IMR-90 (cell line): ENCODE data around the gene CLCNKA. TPM values are rescaled to one million over a fixed set of nuclear protein-coding genes. Genes with fewer than 3 reads are reported as not detected.

Experiments used
- ATAC-seq: fragments of 200-7000 bp; cut with Tn5 transposase; 2 replicates; pipeline ENCODE4 v1.9.1; 2020; ENCODE audit warnings: low read depth, mild to moderate bottlenecking, moderate library complexity
- BruUV-seq: library from RNA; stranded (reverse); fragments of 400-500 nt; replicated peaks from 2 replicates; lab custom pipeline; 2021; lab: Mats Ljungman, UMichigan
- CTCF ChIA-PET: fragments of 300-600 bp; formaldehyde crosslinking; extraction: SDS; loops from one replicate; lab custom pipeline; 2021; ENCODE audit warnings: antibody characterized with exemption; lab: Yijun Ruan, JAX
- POLR2A ChIA-PET: fragments of 300-600 bp; sonication (Branson Sonifier 250); formaldehyde crosslinking; loops from one replicate; lab custom pipeline; 2022; ENCODE audit warnings: antibody characterized with exemption; ENCODE audit not compliant: unreplicated experiment; lab: Charles Lee
- DNase-seq: peaks from one replicate; pipeline ENCODE4 v3.0.0; 2013
- H2AFZ ChIP-seq: replicated peaks from 2 replicates; pipeline ENCODE3; 2013; ENCODE audit warnings: low read length, mild to moderate bottlenecking; ENCODE audit not compliant: poor library complexity
- H2AK5ac ChIP-seq: 2 replicates; pipeline ENCODE4 v1.6.1; 2013; ENCODE audit warnings: low read depth, low read length, inconsistent platforms
- H2AK9ac ChIP-seq: replicated peaks from 2 replicates; pipeline ENCODE3; 2013; ENCODE audit warnings: mild to moderate bottlenecking, low read depth, low read length, moderate library complexity; ENCODE audit not compliant: poor library complexity
- H2BK120ac ChIP-seq: 2 replicates; pipeline ENCODE4 v1.6.1; 2013; ENCODE audit warnings: low read depth, low read length, inconsistent platforms
- H2BK15ac ChIP-seq: 3 replicates; pipeline ENCODE4 v1.6.1; 2013; ENCODE audit warnings: low read depth, low read length, inconsistent platforms
- H2BK20ac ChIP-seq: 2 replicates; pipeline ENCODE4 v1.6.1; 2013; ENCODE audit warnings: low read depth, mild to moderate bottlenecking, inconsistent platforms, low read length, moderate library complexity
- H2BK5ac ChIP-seq: 2 replicates; pipeline ENCODE4 v1.6.1; 2013; ENCODE audit warnings: mild to moderate bottlenecking, low read depth, low read length, inconsistent platforms; ENCODE audit not compliant: poor library complexity, severe bottlenecking
- H3K14ac ChIP-seq: replicated peaks from 2 replicates; pipeline ENCODE4 v1.6.1; 2013; ENCODE audit warnings: low read depth, low read length, inconsistent platforms
- H3K18ac ChIP-seq: 2 replicates; pipeline ENCODE4 v1.6.1; 2013; ENCODE audit warnings: low read depth, low read length, control low read depth
- H3K23ac ChIP-seq: 2 replicates; pipeline ENCODE4 v1.6.1; 2013; ENCODE audit warnings: low read depth, low read length, inconsistent platforms
- H3K27ac ChIP-seq: 2 replicates; pipeline ENCODE4 v1.5.1; 2013; ENCODE audit warnings: mild to moderate bottlenecking, control low read depth, low read length; ENCODE audit not compliant: insufficient read depth
- H3K27me3 ChIP-seq: 2 replicates; pipeline ENCODE4 v1.6.1; 2013; ENCODE audit warnings: low read length; ENCODE audit not compliant: control insufficient read depth, insufficient read depth
- H3K36me3 ChIP-seq: 2 replicates; pipeline ENCODE4 v1.6.1; 2013; ENCODE audit warnings: low read length, mixed read lengths; ENCODE audit not compliant: control insufficient read depth, insufficient read depth
- H3K4ac ChIP-seq: 2 replicates; pipeline ENCODE4 v1.6.1; 2013; ENCODE audit warnings: low read depth, low read length, inconsistent platforms
- H3K4me1 ChIP-seq: 2 replicates; pipeline ENCODE4 v1.6.1; 2013; ENCODE audit warnings: low read length, mixed read lengths; ENCODE audit not compliant: control insufficient read depth, insufficient read depth
- H3K4me2 ChIP-seq: 2 replicates; pipeline ENCODE4 v1.6.1; 2013; ENCODE audit warnings: low read depth, mild to moderate bottlenecking, control low read depth, low read length, moderate library complexity
- H3K4me3 ChIP-seq: 2 replicates; pipeline ENCODE4 v1.5.1; 2013; ENCODE audit warnings: low read depth, mild to moderate bottlenecking, control low read depth, low read length, moderate library complexity; ENCODE audit not compliant: insufficient read depth
- H3K56ac ChIP-seq: 2 replicates; pipeline ENCODE4 v1.6.1; 2013; ENCODE audit warnings: low read length, inconsistent platforms; ENCODE audit not compliant: insufficient read depth; ENCODE audit errors: extremely low read depth
- H3K79me1 ChIP-seq, 2 experiments: 2 replicates each; pipeline ENCODE4 v1.6.1; 2013; ENCODE audit warnings: low read length in 2 of 2, inconsistent platforms in 1 of 2, low read depth in 1 of 2
- H3K9ac ChIP-seq: 2 replicates; pipeline ENCODE4 v1.6.1; 2013; ENCODE audit warnings: low read depth, low read length, control low read depth
- H3K9me1 ChIP-seq: 2 replicates; pipeline ENCODE4 v1.6.1; 2013; ENCODE audit warnings: low read length, inconsistent platforms; ENCODE audit not compliant: insufficient read depth
- H3K9me3 ChIP-seq: 2 replicates; pipeline ENCODE4 v1.6.1; 2013; ENCODE audit warnings: low read length; ENCODE audit not compliant: control insufficient read depth, insufficient read depth
- H4K20me1 ChIP-seq: 2 replicates; pipeline ENCODE4 v1.6.1; 2013; ENCODE audit warnings: low read length, inconsistent platforms; ENCODE audit not compliant: insufficient read depth
- H4K5ac ChIP-seq: 2 replicates; pipeline ENCODE4 v1.6.1; 2013; ENCODE audit warnings: mild to moderate bottlenecking, low read depth, low read length, control low read depth
- H4K8ac ChIP-seq, 2 experiments: 2 replicates each; pipeline ENCODE4 v1.6.1; 2013; ENCODE audit warnings: low read depth in 2 of 2, low read length in 2 of 2, control low read depth in 1 of 2, inconsistent platforms in 1 of 2
- H4K91ac ChIP-seq: 2 replicates; pipeline ENCODE4 v1.6.1; 2013; ENCODE audit warnings: low read depth, low read length, inconsistent platforms; ENCODE audit not compliant: insufficient read depth
- CEBPB ChIP-seq: IDR thresholded peaks from 2 replicates; pipeline ENCODE4 v1.6.1; 2012; ENCODE audit warnings: low read depth, low read length, improper control_type of control experiment
- CHD1 ChIP-seq: IDR thresholded peaks from 2 replicates; pipeline ENCODE4 v1.6.1; 2012; ENCODE audit warnings: low read depth, low read length, improper control_type of control experiment
- ELK1 ChIP-seq: fragments of 150-350 bp; IDR thresholded peaks from 2 replicates; pipeline ENCODE4 v1.6.1; 2016; ENCODE audit warnings: low read depth, mild to moderate bottlenecking, low read length, moderate library complexity, borderline replicate concordance
- FOS ChIP-seq: fragments of 150-350 bp; IDR thresholded peaks from 2 replicates; pipeline ENCODE4 v1.6.1; 2016; ENCODE audit warnings: low read depth, low read length
- MAFK ChIP-seq: IDR thresholded peaks from 2 replicates; pipeline ENCODE4 v1.6.1; 2012; ENCODE audit warnings: low read depth, low read length, improper control_type of control experiment
- MAZ ChIP-seq: IDR thresholded peaks from 2 replicates; pipeline ENCODE4 v1.6.1; 2012; ENCODE audit warnings: low read depth, mild to moderate bottlenecking, low read length, improper control_type of control experiment, moderate library complexity, borderline replicate concordance
- MXI1 ChIP-seq: IDR thresholded peaks from 2 replicates; pipeline ENCODE4 v1.6.1; 2012; ENCODE audit warnings: low read depth, mild to moderate bottlenecking, low read length, moderate library complexity, borderline replicate concordance
- RAD21 ChIP-seq: IDR thresholded peaks from 2 replicates; pipeline ENCODE4 v1.6.1; 2012; ENCODE audit warnings: low read length, improper control_type of control experiment
- RCOR1 ChIP-seq: IDR thresholded peaks from 2 replicates; pipeline ENCODE4 v1.6.1; 2012; ENCODE audit warnings: mild to moderate bottlenecking, low read length, improper control_type of control experiment; ENCODE audit not compliant: insufficient replicate concordance
- RFX5 ChIP-seq: IDR thresholded peaks from 2 replicates; pipeline ENCODE4 v1.8.0; 2012; ENCODE audit warnings: low read depth, mild to moderate bottlenecking, low read length, moderate library complexity
- SMC3 ChIP-seq: fragments of 150-350 bp; IDR thresholded peaks from 2 replicates; pipeline ENCODE4 v1.6.1; 2016; ENCODE audit warnings: low read depth, mild to moderate bottlenecking, antibody characterized with exemption, low read length, moderate library complexity
- WGBS, 2 experiments: methylation state at CpG; one replicate each; pipeline versions ENCODE4 v1.1.5 to v1.1.7; 2013; ENCODE audit warnings: missing lambda C conversion rate in 2 of 2; ENCODE audit not compliant: insufficient read length in 1 of 2; ENCODE audit errors: extremely low coverage in 2 of 2; 5-methylcytosine and 5-hydroxymethylcytosine counted together
- dilution Hi-C: fragments of 300-500 bp; cut with HindIII; formaldehyde crosslinking; loops from one replicate; pipeline ENCODE4 v1.14.3; 2018; ENCODE audit warnings: low sequenced_read_pairs; ENCODE audit not compliant: unreplicated experiment
- in situ Hi-C: fragments of 300-500 bp; cut with MboI; formaldehyde crosslinking; loops from 3 replicates; pipeline ENCODE4 v1.14.3; 2019; ENCODE audit warnings: low sequenced_read_pairs, inconsistent platforms, mixed read lengths
- intact Hi-C: fragments of 100-400 bp; cut with micrococcal nuclease; formaldehyde crosslinking; loops from 2 replicates; pipeline ENCODE4 v1.10.0; 2022
- polyA plus RNA-seq, 3 experiments: library from polyadenylated mRNA; depleted of rRNA; stranded (reverse); fragments of >200 nt; gene quantifications; 2 replicates each; pipeline ENCODE4 v1.2.3, GENCODE V29; 2012; ENCODE audit warnings: low replicate concordance in 1 of 3
- total RNA-seq: library from RNA; depleted of rRNA; stranded (reverse); fragments of >200 nt; gene quantifications from 2 replicates; pipeline ENCODE4 v1.2.3, GENCODE V29; 2012
- TF ChIP-seq, protein P1 (sequence below): conservative IDR thresholded peaks from 2 replicates; pipeline ENCODE4 v1.5.1; 2012; ENCODE audit warnings: mild to moderate bottlenecking, low read depth, low read length, improper control_type of control experiment

CLCNKA gene
- total and polyA plus RNA-seq, 2 of the 4 experiments (the other 2 are of a cell fraction), result 0.05 TPM; not detected in 1

GRCh38 chr1:16075337-16076030 is 53.6 kb downstream of the CLCNKA start:
- H3K79me1 ChIP-seq, result peaks cover 0 to 6% of the 10 kb centered on the region in 2 experiments; a peak in 2 of 4 replicates
- H4K91ac ChIP-seq, result peak overlapping the region; percentile 97
- BruUV-seq, result no TSS peak
- ATAC-seq, result no peak
- no peaks in the 10 kb centered on the region for H4K20me1 ChIP-seq
- H2BK5ac ChIP-seq, result peak overlapping the region; percentile 92
- H3K4me1 ChIP-seq, result peaks cover 15% of the 10 kb centered on the region
- peak overlapping the region; percentile 64 for H3K18ac ChIP-seq
- H2BK20ac ChIP-seq, result peak overlapping the region; percentile 87
- H4K8ac ChIP-seq, result peak overlapping the region; percentile 8 to 98
- CTCF ChIA-PET, result no interaction called here
- H3K27ac ChIP-seq, result peak overlapping the region; percentile 44; the same call in 1 of the 2 replicates
- peak overlapping the region; percentile 4; the same call in 1 of the 2 replicates for H3K9ac ChIP-seq
- H3K36me3 ChIP-seq, result no peaks in the 10 kb centered on the region
- POLR2A ChIA-PET, result interaction anchor here (0.6 kb wide), 1 partner anchor 77 kb away, joined by 3 read pairs; no protein-coding TSS in a partner anchor
- H2BK15ac ChIP-seq, result peak overlapping the region; percentile 84; the same call in 2 of the 3 replicates
- peaks cover 10% of the 10 kb centered on the region; the same call in 1 of the 2 replicates for H3K9me1 ChIP-seq
- peak overlapping the region; percentile 87 for H4K5ac ChIP-seq
- peak overlapping the region; percentile 97 for H2AK9ac ChIP-seq
- H3K4me2 ChIP-seq, result peak overlapping the region; percentile 82
- peak overlapping the region; percentile 92 for H3K14ac ChIP-seq
- peak; percentile 85 for DNase-seq
- intact Hi-C loops, result no loop called here
- H2AK5ac ChIP-seq, result peak overlapping the region; percentile 89
- peak overlapping the region; percentile 98 for H3K4ac ChIP-seq
- TF ChIP-seq MAZ, result no peak
- TF ChIP-seq CEBPB, result no peak
- no peak for TF ChIP-seq CHD1
- no peak for TF ChIP-seq MXI1
- TF ChIP-seq SMC3, result no peak
- TF ChIP-seq MAFK, result no peak
- TF ChIP-seq RFX5, result no peak
- no peak for TF ChIP-seq ELK1
- no peak for TF ChIP-seq RAD21
- TF ChIP-seq, protein P1, sequence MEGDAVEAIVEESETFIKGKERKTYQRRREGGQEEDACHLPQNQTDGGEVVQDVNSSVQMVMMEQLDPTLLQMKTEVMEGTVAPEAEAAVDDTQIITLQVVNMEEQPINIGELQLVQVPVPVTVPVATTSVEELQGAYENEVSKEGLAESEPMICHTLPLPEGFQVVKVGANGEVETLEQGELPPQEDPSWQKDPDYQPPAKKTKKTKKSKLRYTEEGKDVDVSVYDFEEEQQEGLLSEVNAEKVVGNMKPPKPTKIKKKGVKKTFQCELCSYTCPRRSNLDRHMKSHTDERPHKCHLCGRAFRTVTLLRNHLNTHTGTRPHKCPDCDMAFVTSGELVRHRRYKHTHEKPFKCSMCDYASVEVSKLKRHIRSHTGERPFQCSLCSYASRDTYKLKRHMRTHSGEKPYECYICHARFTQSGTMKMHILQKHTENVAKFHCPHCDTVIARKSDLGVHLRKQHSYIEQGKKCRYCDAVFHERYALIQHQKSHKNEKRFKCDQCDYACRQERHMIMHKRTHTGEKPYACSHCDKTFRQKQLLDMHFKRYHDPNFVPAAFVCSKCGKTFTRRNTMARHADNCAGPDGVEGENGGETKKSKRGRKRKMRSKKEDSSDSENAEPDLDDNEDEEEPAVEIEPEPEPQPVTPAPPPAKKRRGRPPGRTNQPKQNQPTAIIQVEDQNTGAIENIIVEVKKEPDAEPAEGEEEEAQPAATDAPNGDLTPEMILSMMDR, result no peak
- no peak for TF ChIP-seq RCOR1
- no peak for TF ChIP-seq FOS
- H3K56ac ChIP-seq, result peak overlapping the region; percentile 53
- dilution Hi-C loops, result no loop called here
- H3K23ac ChIP-seq, result peak overlapping the region; percentile 86; the same call in 1 of the 2 replicates
- 60% methylated on average over 1 of the region's 11 CpGs; no CpG with 5 or more reads in 1 of the 2 experiments for WGBS, 2 experiments
- no peak overlapping the region for H3K4me3 ChIP-seq
- no peaks in the 10 kb centered on the region for H3K9me3 ChIP-seq
- H2BK120ac ChIP-seq, result peak overlapping the region; percentile 83
- no peaks in the 10 kb centered on the region; the same call in 1 of the 2 replicates for H3K27me3 ChIP-seq
- in situ Hi-C loops, result loop anchor here (5.0 kb wide), 2 partner anchors 107 to 167 kb away; no protein-coding TSS in a partner anchor
- H2AFZ ChIP-seq, result peak overlapping the region; percentile 92
